Spinal cord (tissue), 10 donors: ENCODE results near the gene POLR3H. TPM values are rescaled to one million over a fixed set of nuclear protein-coding genes. Genes with fewer than 3 reads are reported as not detected.

Experiments used
- DNase-seq, 6 donors: peaks; one replicate each; pipeline versions ENCODE4 v3.0.0 to v3.0.0-alpha.2; 2013 to 2015; ENCODE audit warnings: low spot score in 6 of 6, low read depth in 4 of 6
- H3K27ac ChIP-seq: one replicate; pipeline ENCODE4 v1.5.1; 2013; ENCODE audit warnings: low read depth, low read length, control low read depth
- H3K27me3 ChIP-seq: one replicate; pipeline ENCODE4 v1.6.1; 2013; ENCODE audit warnings: low read length; ENCODE audit not compliant: control insufficient read depth, insufficient read depth
- H3K36me3 ChIP-seq: one replicate; pipeline ENCODE4 v1.6.1; 2013; ENCODE audit warnings: low read length; ENCODE audit not compliant: control insufficient read depth, insufficient read depth
- H3K4me1 ChIP-seq: one replicate; pipeline ENCODE4 v1.6.1; 2013; ENCODE audit warnings: low read length; ENCODE audit not compliant: control insufficient read depth, insufficient read depth
- H3K4me3 ChIP-seq: one replicate; pipeline ENCODE4 v1.5.1; 2013; ENCODE audit warnings: low read depth, low read length, control low read depth
- H3K9me3 ChIP-seq: one replicate; pipeline ENCODE4 v1.6.1; 2013; ENCODE audit warnings: low read length; ENCODE audit not compliant: control insufficient read depth, insufficient read depth
- WGBS: methylation state at CpG from one replicate; pipeline ENCODE4 v1.1.5; 2013; ENCODE audit warnings: missing lambda C conversion rate; ENCODE audit not compliant: insufficient coverage; 5-methylcytosine and 5-hydroxymethylcytosine counted together
- polyA plus RNA-seq, 2 donors: library from polyadenylated mRNA; unstranded; fragments of 120-200 nt; gene quantifications; one replicate each; pipeline ENCODE4 v1.2.1, GENCODE V29; 2013; ENCODE audit not compliant: insufficient read length in 2 of 2
- total RNA-seq, 2 donors: library from RNA; depleted of rRNA in 1 of 2; stranded (reverse); fragments of 120-200 nt in 1 of 2; fragments of >200 nt in 1 of 2; gene quantifications; one replicate each; pipeline versions ENCODE4 v1.2.3 to v1.2.4, GENCODE V29; 2013 to 2014
- donor health status: healthy.

The POLR3H gene
- total and polyA plus RNA-seq, 4 donors, result 17.9 to 91.5 (median 57.9) TPM

- Histone ChIP-seq H3K27me3 (no peaks in the 10 kb centered on the region), H3K9me3 (no peaks in the 10 kb centered on the region), H3K36me3 (peaks cover 4% of the 10 kb centered on the region), H3K4me3 (no peak overlapping the region), H3K27ac (peak overlapping the region; percentile 96), H3K4me1 (peaks cover 57% of the 10 kb centered on the region)
- DNase-seq, result peak in 2 of 6 donors; percentile 48 to 84
- no CpG with 5 or more reads among the region's 7 CpGs for WGBS
Measured at GRCh38 chr22:41480397-41480735, 63.9 kb downstream of the POLR3H start.

GRCh38 chr22:41479671-41480396 lies 64.4 kb downstream of the POLR3H start:
- H3K4me3 ChIP-seq, result no peak overlapping the region
- H3K36me3 ChIP-seq, result peaks cover 4% of the 10 kb centered on the region
- H3K27me3 ChIP-seq, result no peaks in the 10 kb centered on the region
- no peaks in the 10 kb centered on the region for H3K9me3 ChIP-seq
- peak in 5 of 6 donors; percentile 77 to 95 (median 83) for DNase-seq
- peak overlapping the region; percentile 96 for H3K27ac ChIP-seq
- H3K4me1 ChIP-seq, result peaks cover 57% of the 10 kb centered on the region
- 17% methylated on average over 5 of the region's 6 CpGs for WGBS

- peaks cover 57% of the 10 kb centered on the region for H3K4me1 ChIP-seq
- no peaks in the 10 kb centered on the region for H3K27me3 ChIP-seq
- H3K4me3 ChIP-seq, result no peak overlapping the region
- peak in 2 of 6 donors; percentile 70 to 80 for DNase-seq
- peaks cover 5% of the 10 kb centered on the region for H3K36me3 ChIP-seq
- no peaks in the 10 kb centered on the region for H3K9me3 ChIP-seq
- WGBS, result 28% methylated on average over 2 of the region's 7 CpGs
- peak overlapping the region; percentile 96 for H3K27ac ChIP-seq
Measured at GRCh38 chr22:41478891-41479521, 65.3 kb downstream of the POLR3H start.

GRCh38 chr22:41478473-41478872 lies 65.8 kb downstream of the POLR3H start:
- H3K27me3 ChIP-seq, result no peaks in the 10 kb centered on the region
- H3K9me3 ChIP-seq, result no peaks in the 10 kb centered on the region
- H3K36me3 ChIP-seq, result peaks cover 7% of the 10 kb centered on the region
- H3K4me1 ChIP-seq, result peaks cover 57% of the 10 kb centered on the region
- peak overlapping the region; percentile 96 for H3K27ac ChIP-seq
- 57% methylated on average over 1 of the region's 2 CpGs for WGBS
- no peak for DNase-seq
- H3K4me3 ChIP-seq, result no peak overlapping the region

Other genes with a start within 250 kb of the POLR3H start
- 10 to 100 TPM; 41.6 to 60.3 TPM for gene ZC3H7B, start 242.9 kb downstream of the POLR3H start, total RNA-seq
- 100 to 1,000 TPM; 104 to 108 TPM for gene ZC3H7B, start 242.9 kb downstream of the POLR3H start, polyA plus RNA-seq
- gene TEF, start 162.5 kb downstream of the POLR3H start, total RNA-seq, result 10 to 100 TPM; 11.9 to 18.0 TPM
- 10 to 100 TPM; 12.8 to 13.1 TPM for gene TEF, start 162.5 kb downstream of the POLR3H start, polyA plus RNA-seq
- 10 to 100 TPM; 17.1 to 34.0 TPM for gene TOB2, start 97.7 kb downstream of the POLR3H start, total RNA-seq
- 10 to 100 TPM; 43.7 to 45.5 TPM for gene TOB2, start 97.7 kb downstream of the POLR3H start, polyA plus RNA-seq
- 10 to 100 TPM; 30.0 to 48.8 TPM for gene PHF5A, start 75.8 kb downstream of the POLR3H start, total RNA-seq
- gene PHF5A, start 75.8 kb downstream of the POLR3H start, polyA plus RNA-seq, result 10 to 100 TPM; 43.0 to 46.3 TPM
- gene ACO2, start 75.4 kb downstream of the POLR3H start, total RNA-seq, result 100 to 1,000 TPM; 101 to 113 TPM
- gene ACO2, start 75.4 kb downstream of the POLR3H start, polyA plus RNA-seq, result 100 to 1,000 TPM; 181 to 183 TPM
- gene CSDC2, start 16.5 kb upstream of the POLR3H start, total RNA-seq, result 1 to 10 TPM; 8.0 to 9.0 TPM
- gene CSDC2, start 16.5 kb upstream of the POLR3H start, polyA plus RNA-seq, result 10 to 100 TPM; 45.6 to 49.7 TPM
- gene PMM1, start 45.4 kb upstream of the POLR3H start, total RNA-seq, result 10 to 100 TPM; 18.5 to 18.9 TPM
- 10 to 100 TPM; 65.6 to 67.3 TPM for gene PMM1, start 45.4 kb upstream of the POLR3H start, polyA plus RNA-seq
- 10 to 100 TPM; 28.4 TPM for gene DESI1, start 76.6 kb upstream of the POLR3H start, total RNA-seq
- 10 to 100 TPM; 64.1 TPM for gene DESI1, start 76.6 kb upstream of the POLR3H start, polyA plus RNA-seq
- gene XRCC6, start 76.8 kb upstream of the POLR3H start, total RNA-seq, result 100 to 1,000 TPM; 213 to 239 TPM
- gene XRCC6, start 76.8 kb upstream of the POLR3H start, polyA plus RNA-seq, result 100 to 1,000 TPM; 219 to 221 TPM
- 100 to 1,000 TPM in 1 of 2 donors, 10 to 100 TPM in 1; 89.4 to 123 TPM for gene SNU13, start 144.4 kb upstream of the POLR3H start, total RNA-seq
- 100 to 1,000 TPM; 233 to 245 TPM for gene SNU13, start 144.4 kb upstream of the POLR3H start, polyA plus RNA-seq
- gene MEI1, start 155.0 kb upstream of the POLR3H start, total RNA-seq, result 1 to 10 TPM; 1.5 to 1.6 TPM
- 1 to 10 TPM; 2.5 to 3.6 TPM for gene MEI1, start 155.0 kb upstream of the POLR3H start, polyA plus RNA-seq